OCI-LY1 (cell line): Measurements from ENCODE around the gene CERK.

Experiments
- CTCF ChIP-seq: fragments of 200-600 bp; sonication (generic), shearing (Covaris generic); IDR thresholded peaks from 2 replicates; pipeline ENCODE4 v1.5.1; 2017; ENCODE audit warnings: mild to moderate bottlenecking, antibody characterized with exemption, low read length, moderate library complexity, mixed read lengths
- EZH2 ChIP-seq: fragments of 200-600 bp; sonication (generic), shearing (Covaris generic); IDR thresholded peaks from 2 replicates; pipeline ENCODE4 v1.8.0; 2017; ENCODE audit warnings: borderline replicate concordance, mixed run types, mild to moderate bottlenecking, antibody characterized with exemption, low read length, moderate library complexity, mixed read lengths

- TF ChIP-seq CTCF (no peak), EZH2 (no peak)
Observed at GRCh38 chr22:46779023-46779422, 41.0 kb upstream of the CERK start.
